Adipose tissue (tissue), 3 donors: ENCODE measurements around the gene PPP1R14C. TPM values are rescaled to one million over a fixed set of nuclear protein-coding genes. Genes with fewer than 3 reads are reported as not detected.
"Not testable (repeated sequence)": the region's sequence is repeated elsewhere in the genome, so short reads cannot be mapped to it uniquely, and the experiment has no call there.

Experiments used
- H3K27ac ChIP-seq: one replicate; pipeline ENCODE4 v1.5.1; 2013; ENCODE audit warnings: low read depth, low read length
- WGBS, 3 donors: extraction: QIAGEN DNeasy Blood & Tissue Kit; methylation state at CpG; one replicate each; pipeline ENCODE4 v1.1.7; 2013; 5-methylcytosine and 5-hydroxymethylcytosine counted together
- polyA plus RNA-seq, 3 donors: library from polyadenylated mRNA; stranded (reverse); fragments of 200-250 nt; gene quantifications; one replicate each; pipeline ENCODE4 v1.2.3, GENCODE V29; 2013
- donor health status: healthy with polysubstance abuse.
- donor health status: Bipolar disorder and iron deficiency.
- donor health status: healthy.

Gene PPP1R14C
- polyA plus RNA-seq, 3 donors: 0.40 to 0.58 TPM; not detected in 1

DNA sequence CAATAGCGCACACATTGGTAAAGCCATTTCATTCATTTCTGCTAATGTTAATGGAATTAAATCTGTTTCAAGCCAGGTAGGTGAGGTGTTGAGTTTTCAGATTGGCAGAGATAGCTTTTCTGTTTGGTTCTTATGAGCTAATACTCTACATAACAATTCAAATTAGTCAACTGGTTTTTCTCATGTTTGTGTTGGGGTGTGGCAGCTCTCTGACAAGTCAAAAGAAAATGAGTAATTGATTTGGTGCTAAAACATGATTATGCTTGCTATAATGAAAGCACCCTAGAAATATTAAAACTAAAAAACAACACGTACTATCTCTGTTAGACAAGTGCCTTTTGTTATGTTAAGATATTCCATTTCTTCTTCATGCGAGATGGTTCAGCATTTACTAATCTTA lies 13.6 kb downstream of the PPP1R14C start:
- WGBS, 3 donors: 80 to 92% (median 85%) methylated on average over 3 of the region's 3 CpGs
- no peak overlapping the region for H3K27ac ChIP-seq

DNA sequence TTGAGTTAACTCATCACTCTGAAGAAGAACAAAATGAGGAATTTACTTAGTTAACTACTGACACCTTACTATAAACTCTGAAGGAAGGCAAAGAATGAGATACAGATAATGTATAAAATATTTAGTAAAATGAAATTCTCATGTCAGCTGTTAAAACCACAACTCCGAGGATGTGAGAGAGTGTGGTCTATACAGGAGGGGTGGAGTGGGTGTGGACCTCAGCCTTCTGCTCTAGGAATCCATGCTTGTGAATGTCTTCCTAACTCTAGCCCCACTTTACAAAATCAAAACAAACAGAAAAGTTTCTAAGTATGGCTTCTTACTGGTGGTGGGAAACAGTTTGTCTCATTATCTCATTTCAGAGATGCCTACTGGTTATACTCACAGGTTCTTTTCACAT lies 14.2 kb downstream of the PPP1R14C start:
- WGBS, 3 donors: 36 to 83% (median 60%) methylated on average over 1 of the region's 1 CpG
- H3K27ac ChIP-seq: no peak overlapping the region

DNA sequence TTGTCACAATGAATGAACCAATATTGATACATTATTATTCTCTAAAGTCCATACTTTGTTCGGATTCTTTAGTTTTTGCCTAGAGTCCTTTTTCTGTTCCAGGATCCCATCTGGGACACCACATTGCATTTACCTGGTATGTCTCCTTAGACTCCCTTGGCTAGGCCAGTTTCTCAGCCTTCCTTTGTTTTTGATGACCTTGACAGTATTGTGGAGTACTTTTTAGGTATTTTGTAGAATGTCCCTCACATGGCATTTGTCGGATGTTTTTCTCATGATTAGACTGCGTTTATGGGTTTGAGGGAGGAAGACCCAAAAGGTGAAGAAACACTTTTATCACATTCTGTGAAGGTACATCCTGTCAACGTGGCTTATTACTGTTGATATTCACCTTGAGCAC lies 16.9 kb downstream of the PPP1R14C start:
- H3K27ac ChIP-seq: no peak overlapping the region
- 77 to 91% (median 82%) methylated on average over 4 of the region's 4 CpGs for WGBS, 3 donors

DNA sequence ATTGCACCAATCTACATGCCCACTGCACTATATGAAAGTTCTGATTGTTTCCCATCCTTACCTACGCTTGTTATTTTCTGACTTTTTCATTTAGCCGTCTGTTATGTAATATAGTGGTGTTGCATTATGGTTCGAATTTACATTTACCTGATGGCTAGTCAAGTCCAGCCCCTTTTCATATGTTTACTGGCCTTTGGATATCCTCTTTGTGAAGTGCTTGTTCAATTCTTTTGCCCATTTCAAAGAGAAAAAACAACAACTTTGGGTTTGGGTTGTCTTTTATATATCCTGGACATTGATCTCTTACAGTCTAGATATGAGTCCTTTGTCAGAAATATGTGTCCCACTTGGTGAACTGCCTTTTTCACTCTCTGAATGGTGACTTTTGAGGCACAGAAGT lies 21.1 kb downstream of the PPP1R14C start:
- whole genome bisulfite sequencing, 3 donors: 94 to 96% (median 95%) methylated on average over 3 of the region's 3 CpGs
- no peak overlapping the region for H3K27ac ChIP-seq

DNA sequence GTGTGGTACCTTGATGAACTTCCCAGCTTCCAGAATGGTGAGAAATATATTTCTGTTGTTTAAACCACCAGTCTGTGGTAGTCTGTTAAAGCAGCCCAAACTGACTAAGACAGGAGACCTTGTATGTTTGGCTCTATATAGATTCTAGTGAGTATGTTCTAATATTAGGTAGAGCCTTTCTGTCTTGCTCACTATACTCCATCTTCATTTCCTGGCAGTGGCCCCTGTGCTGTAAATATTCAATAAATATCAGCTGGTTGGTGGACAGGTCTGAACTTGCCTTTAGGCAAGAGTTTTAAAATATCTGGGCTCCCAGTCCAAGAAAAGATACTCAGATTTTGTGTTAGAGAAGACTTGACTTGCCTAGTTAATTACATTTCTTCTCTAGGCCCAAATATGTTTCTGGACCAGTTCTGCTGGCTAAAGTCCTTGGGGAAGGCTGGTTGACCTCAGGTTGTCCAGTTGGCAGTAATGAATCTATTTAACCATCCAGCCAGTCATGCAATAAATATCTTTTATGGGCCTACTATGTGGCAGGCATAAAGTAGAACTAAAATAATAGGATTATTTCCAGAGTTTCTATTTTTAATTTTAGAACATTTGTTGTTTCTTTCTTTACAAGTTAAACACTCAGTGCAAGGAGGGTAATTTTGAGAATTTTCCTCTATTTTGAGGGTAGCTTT lies 22.3 kb downstream of the PPP1R14C start:
- H3K27ac ChIP-seq: no peak overlapping the region

DNA sequence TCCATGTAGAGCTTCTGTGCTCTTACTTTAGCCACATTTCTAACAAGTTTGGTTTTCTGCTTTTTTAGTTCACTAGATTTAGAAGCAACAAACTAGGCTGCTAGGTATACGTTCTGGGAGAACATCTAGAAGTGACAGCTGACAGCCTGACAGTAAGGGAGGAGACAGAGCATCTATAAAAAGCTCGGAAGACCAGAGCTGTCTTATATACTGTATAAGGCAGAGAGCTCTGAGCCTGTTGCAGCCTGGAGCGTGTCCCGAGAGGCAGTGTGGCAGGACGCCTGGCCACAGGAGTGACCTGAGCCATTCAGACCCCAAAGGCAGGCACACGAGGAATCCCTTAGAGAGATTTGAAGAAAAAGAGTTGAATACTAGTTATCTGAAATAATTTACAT lies 24.6 kb downstream of the PPP1R14C start:
- H3K27ac ChIP-seq: no peak overlapping the region
- WGBS, 3 donors: 76 to 81% (median 77%) methylated on average over 6 of the region's 6 CpGs

DNA sequence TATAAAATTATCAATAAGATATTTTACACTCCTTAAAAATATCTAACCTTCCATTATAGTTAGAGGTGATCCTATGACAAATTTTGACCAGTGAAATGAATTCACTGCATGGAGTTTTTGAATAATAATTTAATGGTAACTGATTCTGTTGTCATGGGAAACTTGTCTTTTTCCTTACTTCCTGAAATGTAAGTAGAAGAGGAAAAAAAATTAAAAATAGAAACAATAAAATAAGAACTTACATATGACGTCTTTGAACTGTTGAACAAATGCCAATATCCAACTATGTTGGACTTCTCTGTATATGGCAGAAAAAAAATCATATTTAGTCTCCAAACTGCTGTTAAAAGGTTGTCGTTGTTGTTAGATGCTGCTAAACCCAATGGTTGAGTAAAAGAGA lies 26.3 kb downstream of the PPP1R14C start:
- 47 to 64% (median 52%) methylated on average over 2 of the region's 2 CpGs for WGBS, 3 donors
- H3K27ac ChIP-seq: no peak overlapping the region

DNA sequence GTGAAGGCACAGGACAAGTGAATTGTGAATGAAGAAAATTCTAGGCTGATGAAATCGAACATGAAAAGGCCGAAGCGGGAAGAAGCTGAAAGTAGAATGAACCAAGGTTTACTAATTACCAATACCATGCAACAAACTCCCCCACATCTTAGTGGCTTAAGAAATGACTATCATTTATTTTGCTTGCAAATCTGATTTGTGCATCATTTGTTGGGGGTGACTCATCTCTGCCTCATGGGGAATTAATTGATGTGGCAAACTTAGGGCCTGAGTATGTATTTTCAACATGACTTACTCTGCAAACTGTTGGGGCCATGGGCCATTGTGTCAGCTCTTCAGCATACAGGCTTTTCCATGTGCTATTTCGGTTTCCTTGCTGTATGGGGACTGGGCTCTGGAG lies 26.8 kb downstream of the PPP1R14C start:
- WGBS, 3 donors: 81 to 94% (median 89%) methylated on average over 4 of the region's 4 CpGs
- H3K27ac ChIP-seq: no peak overlapping the region

DNA sequence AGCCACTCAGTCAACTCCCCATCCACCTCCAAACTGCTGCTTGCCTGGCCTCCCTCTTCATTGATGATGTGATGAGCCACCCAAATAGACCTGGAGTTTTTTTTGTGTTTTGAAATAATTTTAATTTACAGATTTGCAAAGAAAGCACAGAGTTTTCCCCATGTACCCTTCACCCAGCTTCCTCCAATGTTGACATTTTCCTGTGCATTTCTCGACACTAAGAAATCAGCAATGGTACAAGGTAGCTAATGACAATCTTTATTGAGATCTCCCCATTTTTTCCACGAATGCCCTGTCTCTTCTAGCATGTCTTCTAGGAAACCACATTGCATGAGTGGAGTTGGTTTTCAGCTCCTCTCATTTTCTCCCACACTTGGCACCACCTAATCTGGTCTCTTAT lies 30.1 kb downstream of the PPP1R14C start:
- 79 to 90% (median 88%) methylated on average over 2 of the region's 2 CpGs for WGBS, 3 donors
- H3K27ac ChIP-seq: no peak overlapping the region

DNA sequence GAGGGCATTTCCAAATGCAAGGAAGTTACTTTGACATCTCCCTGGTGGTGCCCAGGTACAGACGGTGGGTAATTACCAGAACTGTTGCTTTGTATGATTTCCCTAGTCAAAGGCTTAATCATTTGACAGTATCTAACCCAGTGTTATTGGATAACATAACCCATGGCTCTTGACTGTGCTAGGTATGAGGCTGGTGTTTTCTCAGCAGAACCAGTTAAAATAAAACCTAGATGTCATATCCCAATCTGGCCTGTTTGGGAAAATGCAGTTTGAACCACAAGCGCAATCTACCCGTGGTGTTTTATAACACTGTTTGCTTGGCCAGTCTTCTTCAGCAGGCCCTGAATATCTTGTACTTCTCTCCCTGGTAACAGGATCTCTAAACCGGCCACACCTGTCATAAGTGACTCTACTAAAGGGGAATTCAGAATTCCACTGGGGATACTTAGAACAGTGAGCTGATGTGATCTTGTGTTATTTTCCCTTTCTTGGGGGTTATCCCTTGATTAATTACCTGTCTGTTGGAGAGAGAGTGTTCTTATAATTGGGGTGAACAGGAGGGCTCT lies 32.8 kb downstream of the PPP1R14C start:
- H3K27ac ChIP-seq: no peak overlapping the region
- 80 to 85% (median 83%) methylated on average over 4 of the region's 4 CpGs for WGBS, 3 donors

DNA sequence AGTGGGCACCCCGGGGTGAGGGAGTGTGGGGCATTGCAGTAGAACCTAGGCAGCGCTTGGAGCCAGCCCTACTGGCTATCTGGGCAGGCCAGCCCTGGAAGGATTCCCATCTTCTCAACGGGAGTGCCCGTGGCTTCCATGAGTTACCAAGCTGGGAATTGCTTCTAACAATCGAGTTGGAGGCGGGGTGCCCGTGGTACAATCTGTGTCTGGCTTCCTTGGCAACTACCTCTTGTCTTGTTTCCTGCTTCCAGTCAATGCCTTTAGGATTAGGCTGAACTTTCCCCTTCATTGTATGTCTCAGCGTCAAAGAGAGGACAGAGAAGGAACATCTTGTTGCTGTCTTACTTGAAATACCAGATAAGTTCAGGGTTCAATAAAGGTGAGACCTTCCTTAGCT lies 33.3 kb downstream of the PPP1R14C start:
- 78 to 84% (median 79%) methylated on average over 8 of the region's 8 CpGs for WGBS, 3 donors
- no peak overlapping the region for H3K27ac ChIP-seq

DNA sequence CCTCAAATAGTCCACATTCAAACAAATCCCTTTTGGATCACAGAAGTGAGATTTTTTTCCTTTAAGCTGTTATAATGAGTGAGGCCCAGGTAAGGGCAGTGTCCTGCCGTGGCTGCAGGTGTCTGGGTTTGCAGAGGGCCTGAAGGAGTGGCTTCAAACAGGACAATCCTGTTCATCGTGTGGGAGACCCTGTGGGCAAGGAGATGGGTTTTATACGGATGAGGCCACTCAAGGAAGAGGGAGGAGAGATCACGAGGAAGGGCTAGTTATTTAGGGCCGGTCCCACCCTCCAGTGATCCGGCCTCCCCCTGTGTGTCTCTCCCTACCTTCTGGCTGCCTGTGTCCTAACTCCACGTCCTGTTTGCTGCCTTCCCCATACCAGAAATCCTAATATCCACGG lies 33.8 kb downstream of the PPP1R14C start:
- 77 to 92% (median 85%) methylated on average over 7 to 8 of the region's 8 CpGs for WGBS, 3 donors
- no peak overlapping the region for H3K27ac ChIP-seq

DNA sequence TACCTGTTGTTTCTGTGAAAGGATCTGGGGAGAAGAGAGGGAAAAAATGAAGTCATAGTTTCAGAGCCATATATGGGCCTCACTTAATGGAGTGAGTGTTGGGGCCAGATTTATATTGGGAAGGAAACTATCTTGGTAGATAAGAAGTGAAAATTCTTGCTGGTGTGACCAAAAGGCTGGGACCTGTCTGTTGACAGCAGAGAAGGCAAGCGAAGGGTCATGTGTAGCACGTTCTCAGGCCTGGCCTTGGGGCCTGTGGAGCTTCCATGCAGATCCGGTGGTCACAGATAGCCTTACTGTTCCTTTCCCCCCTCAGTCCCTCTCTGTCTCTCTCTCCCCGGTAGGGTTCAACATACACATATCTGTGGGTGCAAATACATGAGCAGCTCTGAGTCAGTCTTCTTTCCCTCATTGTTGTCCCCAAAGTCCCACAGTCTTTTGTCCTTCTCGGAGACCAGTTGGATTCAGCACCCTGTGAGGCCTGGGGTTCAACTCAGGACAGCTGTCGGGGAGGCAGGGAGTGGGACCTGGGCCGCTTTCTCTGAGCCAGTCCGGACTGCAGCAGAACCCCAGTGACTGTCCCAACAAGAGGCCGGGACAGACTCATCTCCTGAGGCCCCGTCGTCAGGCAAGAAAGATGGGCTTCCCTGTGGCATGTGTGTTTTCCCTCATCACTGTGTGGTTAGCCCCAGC lies 34.6 kb downstream of the PPP1R14C start:
- H3K27ac ChIP-seq: no peak overlapping the region
- WGBS, 3 donors: 88 to 94% (median 90%) methylated on average over 11 of the region's 11 CpGs

DNA sequence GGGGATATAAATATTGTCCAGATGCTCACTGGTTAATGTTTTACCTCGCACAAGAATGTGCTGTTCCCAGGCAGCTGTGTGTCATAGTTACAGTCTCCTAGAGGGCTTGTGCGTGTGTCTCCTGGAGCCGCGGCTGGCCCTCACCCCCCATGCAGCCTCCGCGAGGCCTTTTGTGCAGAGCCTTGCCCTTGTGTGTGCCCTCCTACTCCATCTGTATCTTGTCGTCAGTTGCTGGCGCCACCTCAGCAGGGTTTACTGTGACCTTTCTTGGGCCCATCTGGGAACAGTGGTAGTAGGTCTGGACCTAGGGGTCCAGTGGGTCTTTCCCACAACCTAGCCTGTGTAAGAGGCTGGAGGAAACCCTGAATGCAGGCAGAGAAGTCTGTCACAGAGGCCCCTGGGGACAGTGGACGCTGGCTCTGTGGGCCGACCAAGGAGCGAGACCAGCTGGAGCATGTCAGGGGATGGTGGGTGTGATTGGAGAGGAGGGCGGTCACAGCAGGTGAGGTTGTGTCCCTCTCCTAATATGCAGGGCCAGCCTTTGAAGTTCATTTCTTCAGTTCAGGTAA lies 35.2 kb downstream of the PPP1R14C start:
- 61 to 80% (median 71%) methylated on average over 12 of the region's 12 CpGs for WGBS, 3 donors
- H3K27ac ChIP-seq: no peak overlapping the region

DNA sequence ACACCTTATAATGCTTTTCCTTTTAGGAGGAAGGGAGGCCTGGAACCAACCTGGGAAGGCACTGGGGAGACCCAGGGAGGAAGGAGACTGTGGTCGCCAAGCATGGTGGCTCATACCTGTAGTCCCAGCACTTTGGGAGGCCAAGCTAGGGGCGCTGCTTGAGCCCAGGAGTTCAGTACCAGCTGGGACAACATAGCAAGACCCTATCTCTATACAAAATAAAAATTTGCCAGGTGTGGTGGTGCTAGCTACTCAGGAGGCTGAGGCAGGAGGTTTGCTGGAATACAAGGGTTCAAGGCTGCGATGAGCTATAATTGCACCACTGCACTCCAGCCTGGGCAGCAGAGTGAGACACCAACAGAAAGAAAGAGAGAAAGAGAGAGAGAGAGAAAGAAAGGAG lies 36.2 kb downstream of the PPP1R14C start:
- H3K27ac ChIP-seq: no peak overlapping the region
- 92 to 95% (median 92%) methylated on average over 3 of the region's 3 CpGs for WGBS, 3 donors

DNA sequence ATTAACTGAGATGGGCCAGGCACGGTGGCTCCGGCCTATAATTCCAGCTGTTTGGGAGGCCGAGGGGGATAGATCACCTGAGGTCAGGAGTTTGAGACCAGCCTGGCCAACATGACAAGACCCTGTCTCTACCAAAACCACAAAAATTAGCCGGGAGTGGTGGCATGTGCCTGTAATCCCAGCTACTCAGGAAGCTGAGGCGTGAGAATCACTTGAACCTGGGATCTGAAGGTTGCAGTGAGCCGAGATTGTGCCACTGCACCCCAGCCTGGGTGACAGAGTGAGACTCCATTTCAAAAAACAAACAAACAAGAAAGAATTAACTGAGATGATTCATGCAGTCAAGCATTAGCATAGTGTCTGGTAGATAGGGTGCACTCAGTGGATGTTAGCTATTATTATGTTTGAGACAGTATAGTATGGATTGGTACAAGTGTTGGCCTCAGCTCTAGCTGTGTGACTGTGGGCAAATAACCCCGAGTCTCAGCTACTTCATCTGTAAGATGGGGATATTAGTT lies 37.1 kb downstream of the PPP1R14C start:
- H3K27ac ChIP-seq: not testable (repeated sequence)
- 73 to 85% (median 82%) methylated on average over 7 of the region's 7 CpGs for WGBS, 3 donors

DNA sequence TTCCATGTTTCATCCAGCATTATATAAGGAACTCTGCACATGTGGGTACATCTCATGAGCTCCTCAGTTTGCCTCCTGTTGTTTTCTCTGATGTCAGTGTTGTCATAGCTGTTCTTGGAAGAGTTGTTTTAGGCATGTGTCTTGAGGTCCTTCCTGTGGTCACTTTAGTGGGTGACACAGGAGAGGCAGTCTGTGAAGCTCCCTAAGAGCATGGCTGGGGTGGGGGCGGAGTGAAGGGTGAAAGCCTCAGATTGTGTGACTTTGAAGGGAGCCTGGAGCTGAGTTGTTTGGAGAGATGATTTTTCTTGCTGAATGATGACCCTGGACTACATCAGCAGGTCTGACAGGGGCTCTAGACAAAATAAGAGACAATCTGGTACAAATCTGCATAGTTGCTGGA lies 37.7 kb downstream of the PPP1R14C start:
- WGBS, 3 donors: 96% methylated on average over 1 of the region's 1 CpG
- no peak overlapping the region for H3K27ac ChIP-seq

DNA sequence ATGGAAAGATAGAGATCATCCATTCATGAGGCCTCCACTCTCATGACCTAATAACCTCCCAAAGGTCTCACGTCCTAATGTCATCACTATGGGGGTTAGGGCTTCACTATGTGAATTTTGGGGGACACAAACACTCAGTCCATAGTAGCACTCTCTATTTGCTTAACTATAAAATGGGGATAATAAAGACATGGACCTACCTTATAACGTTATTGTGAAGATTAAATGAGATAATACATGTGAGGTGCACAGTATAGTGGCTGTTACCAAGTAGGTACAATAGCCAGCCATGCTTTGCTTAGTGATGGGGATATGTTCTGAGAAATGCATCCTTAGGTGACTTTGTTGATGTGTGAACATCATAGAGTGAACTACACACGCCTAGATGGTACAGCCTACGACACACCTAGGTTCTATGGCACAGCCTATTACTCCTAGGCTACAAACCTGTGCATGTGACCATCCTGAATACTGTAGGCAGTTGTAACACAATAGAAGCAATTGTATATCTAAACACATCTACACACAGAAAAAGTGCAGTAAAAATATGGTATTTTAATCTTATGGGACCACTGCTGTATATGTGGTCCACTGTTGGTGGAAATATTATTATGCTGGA lies 39.7 kb downstream of the PPP1R14C start:
- WGBS, 3 donors: 91 to 95% (median 94%) methylated on average over 4 of the region's 4 CpGs

DNA sequence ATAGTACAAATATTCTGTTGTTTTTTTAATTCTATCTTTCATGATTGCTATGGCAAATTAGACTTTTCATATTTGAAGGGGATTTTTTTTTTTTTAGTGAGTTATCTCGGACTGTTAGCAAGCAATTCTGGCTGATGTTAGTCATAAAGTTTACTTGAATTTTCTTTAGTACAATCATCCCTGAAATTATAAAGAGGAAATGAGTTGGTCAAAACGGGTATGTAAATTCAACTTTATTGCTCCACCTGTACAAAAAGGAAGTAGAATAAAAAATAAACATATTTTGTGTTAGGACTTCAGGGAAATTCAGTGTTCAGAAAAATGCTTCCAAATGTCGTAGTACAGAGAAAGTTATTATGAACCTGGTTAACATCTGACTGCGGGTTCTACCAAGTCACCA lies 40.3 kb downstream of the PPP1R14C start:
- 63 to 77% (median 63%) methylated on average over 4 of the region's 4 CpGs for WGBS, 3 donors
- H3K27ac ChIP-seq: no peak overlapping the region

More for the DNA sequence above, 39.7 kb downstream of the PPP1R14C start:
- no peak overlapping the region for H3K27ac ChIP-seq
